Adrenal gland (tissue), 12 donors: ENCODE results near the gene STN1. TPM values are rescaled to one million over a fixed set of nuclear protein-coding genes. Genes with fewer than 3 reads are reported as not detected.

Source experiments
- DNase-seq, 7 donors: peaks; one replicate each; pipeline ENCODE4 v3.0.0-alpha.2; 2019 to 2020
- H3K27ac ChIP-seq, 5 donors: fragments of 200-600 bp; sonication (generic) in 4 of 5; 1 replicate in 3 of 5; 2 replicates in 2 of 5; pipeline versions ENCODE4 v1.5.1 to v1.8.0; 2016 to 2020; ENCODE audit warnings: mild to moderate bottlenecking in 1 of 5
- H3K27me3 ChIP-seq: fragments of 200-600 bp; 2 replicates; pipeline ENCODE4 v1.8.0; 2021
- H3K36me3 ChIP-seq, 2 donors: fragments of 200-600 bp; replicated peaks in 1 of 2; 1 replicate in 1 of 2; 2 replicates in 1 of 2; pipeline versions ENCODE4 v1.5.1 to v1.8.0; 2018 to 2022
- H3K4me1 ChIP-seq, 2 donors: fragments of 200-600 bp; replicated peaks in 1 of 2; 1 replicate in 1 of 2; 2 replicates in 1 of 2; pipeline versions ENCODE4 v1.5.1 to v1.8.0; 2018 to 2021
- H3K4me3 ChIP-seq, 4 donors: fragments of 200-600 bp; sonication (generic) in 3 of 4; one replicate each; pipeline ENCODE4 v1.5.1; 2016 to 2018
- H3K9me3 ChIP-seq, 3 donors: fragments of 200-600 bp; sonication (generic) in 1 of 3; replicated peaks in 1 of 3; 1 replicate in 2 of 3; 2 replicates in 1 of 3; pipeline versions ENCODE4 v1.5.1 to v1.8.0; 2016 to 2021
- CTCF ChIP-seq, 6 experiments: fragments of 450-650 bp in 4 of 6; fragments of 200-600 bp in 2 of 6; sonication (generic) in 1 of 6; IDR thresholded peaks; 1 replicate in 5 of 6; 2 replicates in 1 of 6; pipeline versions ENCODE4 v1.5.1 to v1.8.0; 2016 to 2021; ENCODE audit warnings: antibody characterized with exemption in 6 of 6, mild to moderate bottlenecking in 2 of 6, moderate library complexity in 1 of 6
- POLR2A ChIP-seq, 2 donors: fragments of 450-650 bp; IDR thresholded peaks; one replicate each; pipeline ENCODE4 v1.6.1; 2017; ENCODE audit warnings: antibody characterized with exemption in 2 of 2, mild to moderate bottlenecking in 2 of 2, moderate library complexity in 1 of 2
- WGBS, 4 donors: extraction: QIAGEN DNeasy Blood & Tissue Kit in 2 of 4; methylation state at CpG; one replicate each; pipeline versions ENCODE4 v1.1.5 to v1.1.7; 2013 to 2017; 5-methylcytosine and 5-hydroxymethylcytosine counted together
- intact Hi-C, 2 donors: fragments of 100-400 bp; cut with DNase I; formaldehyde crosslinking; loops; one replicate each; pipeline versions ENCODE4 v1.14.1 to v1.15.0; 2022 to 2023
- polyA plus RNA-seq, 3 donors: library from polyadenylated mRNA; stranded (reverse); fragments of 200-250 nt in 2 of 3; fragments of 350-450 nt in 1 of 3; fragmentation: Illumina TruSeq in 1 of 3; extraction: RNeasy Lipid Tissue Mini Kit (QIAGEN cat#74804) in 1 of 3; gene quantifications; one replicate each; pipeline ENCODE4 v1.2.3, GENCODE V29; 2013 to 2014
- total RNA-seq, 9 donors: library from RNA; depleted of rRNA in 4 of 9; stranded (reverse); fragments of >200 nt in 4 of 9; fragments of 120-200 nt in 1 of 9; fragmentation: NEBNext Ultra II Directional in 1 of 9; extraction: Animal tissue kit (Norgen Biotek cat#: 25700) in 1 of 9; gene quantifications; one replicate each; pipeline versions ENCODE4 v1.1.0 to v1.2.4, GENCODE V29; 2013 to 2023
- donor health status: healthy with polysubstance abuse.
- donor health status: Bipolar disorder and iron deficiency.
- donor health status: DM: yes; HTN: yes; CAD: no.
- donor health status: DM: no; HTN: no; CAD: no.
- donor health status: DM: no; HTN: no; CAD: no.
- donor health status: DM: yes; HTN: yes; CAD: no.

STN1 gene
- total and polyA plus RNA-seq, 12 donors, result 14.8 to 73.6 (median 36.2) TPM

- Histone ChIP-seq H3K36me3 (peaks cover 0 to 10% of the 10 kb centered on the region in 2 donors), H3K4me3 (no peak overlapping the region), H3K9me3 (no peaks in the 10 kb centered on the region), H3K27me3 (no peaks in the 10 kb centered on the region), H3K4me1 (no peaks in the 10 kb centered on the region), H3K27ac (no peak overlapping the region)
- intact Hi-C loops, result no loop called here
- TF ChIP-seq CTCF (IDR thresholded peaks at IDR 0.05) (no peak), POLR2A (IDR thresholded peaks at IDR 0.05) (no peak)
- DNase-seq, result no peak
- WGBS, 4 donors, result 81 to 85% (median 83%) methylated on average over 6 of the region's 6 CpGs
These were observed 43.3 kb downstream of the STN1 start for GRCh38 chr10:103874730-103875129.

- Histone ChIP-seq H3K4me3 (no peak overlapping the region), H3K4me1 (no peaks in the 10 kb centered on the region), H3K27ac (no peak overlapping the region), H3K36me3 (no peaks in the 10 kb centered on the region), H3K9me3 (no peaks in the 10 kb centered on the region), H3K27me3 (no peaks in the 10 kb centered on the region)
- DNase-seq, result no peak
- 82 to 90% (median 87%) methylated on average over 14 to 16 of the region's 16 CpGs for WGBS, 4 donors
- TF ChIP-seq CTCF (IDR thresholded peaks at IDR 0.05), result no peak
- no peak for TF ChIP-seq POLR2A (IDR thresholded peaks at IDR 0.05)
- intact Hi-C loops, result no loop called here
These were observed 45.6 kb downstream of the STN1 start for GRCh38 chr10:103872137-103872931.

- Histone ChIP-seq H3K4me1 (no peaks in the 10 kb centered on the region), H3K27me3 (no peaks in the 10 kb centered on the region), H3K36me3 (no peaks in the 10 kb centered on the region), H3K27ac (no peak overlapping the region), H3K4me3 (no peak overlapping the region), H3K9me3 (no peaks in the 10 kb centered on the region)
- no peak for DNase-seq
- 87 to 94% (median 92%) methylated on average over 7 of the region's 7 CpGs for WGBS, 4 donors
- intact Hi-C loops, result no loop called here
- TF ChIP-seq POLR2A (IDR thresholded peaks at IDR 0.05), result no peak
- TF ChIP-seq CTCF (IDR thresholded peaks at IDR 0.05), result no peak
These were observed 47.0 kb downstream of the STN1 start for GRCh38 chr10:103871006-103871405.

- no peak overlapping the region for H3K27ac ChIP-seq
- no peak overlapping the region for H3K4me3 ChIP-seq
- no peaks in the 10 kb centered on the region for H3K36me3 ChIP-seq
- TF ChIP-seq CTCF (IDR thresholded peaks at IDR 0.05) (no peak), POLR2A (IDR thresholded peaks at IDR 0.05) (no peak)
- H3K27me3 ChIP-seq, result no peaks in the 10 kb centered on the region
- 69 to 87% (median 79%) methylated on average over 8 of the region's 8 CpGs for WGBS, 4 donors
- no peak for DNase-seq
- H3K9me3 ChIP-seq, result peaks cover 0 to under 1% (median 0%) of the 10 kb centered on the region in 3 donors
- intact Hi-C loops, result no loop called here
- H3K4me1 ChIP-seq, result no peaks in the 10 kb centered on the region
These were observed 47.5 kb downstream of the STN1 start for GRCh38 chr10:103870516-103870915.
